NCI-H1048 (cell line): ENCODE results near the gene INVS.
"Not testable (repeated sequence)": the region's sequence is repeated elsewhere in the genome, so short reads cannot be mapped to it uniquely, and the experiment has no call there.

Experiments used
- DNase-seq: peaks from one replicate; lab custom pipeline; 2025; lab: John Stamatoyannopoulos, UW

INVS gene

GRCh38 chr9:100196828-100197227 is 97.8 kb downstream of the INVS start:
- no peak for DNase-seq

GRCh38 chr9:100197553-100197952 is 98.5 kb downstream of the INVS start:
- no peak for DNase-seq

- no peak for DNase-seq
Observed at GRCh38 chr9:100202806-100203205, 103.8 kb downstream of the INVS start.

GRCh38 chr9:100204796-100205195 is 105.8 kb downstream of the INVS start:
- DNase-seq = no peak

GRCh38 chr9:100206899-100207298 is 107.9 kb downstream of the INVS start:
- DNase-seq = no peak

- no peak for DNase-seq
Observed at GRCh38 chr9:100208673-100209072, 109.6 kb downstream of the INVS start.

- no peak for DNase-seq
Observed at GRCh38 chr9:100211476-100211875, 112.4 kb downstream of the INVS start.

- no peak for DNase-seq
Observed at GRCh38 chr9:100213730-100214477, 114.9 kb downstream of the INVS start.

- no peak for DNase-seq
Observed at GRCh38 chr9:100216178-100216787, 117.2 kb downstream of the INVS start.

GRCh38 chr9:100217536-100217935 is 118.5 kb downstream of the INVS start:
- DNase-seq = no peak

- no peak for DNase-seq
Observed at GRCh38 chr9:100219347-100219746, 120.3 kb downstream of the INVS start.

- no peak for DNase-seq
Observed at GRCh38 chr9:100220936-100221335, 121.9 kb downstream of the INVS start.

- no peak for DNase-seq
Observed at GRCh38 chr9:100221538-100221937, 122.5 kb downstream of the INVS start.

GRCh38 chr9:100222674-100223073 is 123.6 kb downstream of the INVS start:
- no peak for DNase-seq

- no peak for DNase-seq
Observed at GRCh38 chr9:100227636-100228035, 128.6 kb downstream of the INVS start.

GRCh38 chr9:100228352-100228869 is 129.4 kb downstream of the INVS start:
- DNase-seq = no peak

GRCh38 chr9:100229136-100229535 is 130.1 kb downstream of the INVS start:
- no peak for DNase-seq

GRCh38 chr9:100229561-100229960 is 130.5 kb downstream of the INVS start:
- no peak for DNase-seq

- DNase-seq = not testable (repeated sequence)
Observed at GRCh38 chr9:100236986-100237385, 137.9 kb downstream of the INVS start.

GRCh38 chr9:100240512-100240911 is 141.5 kb downstream of the INVS start:
- no peak for DNase-seq

- no peak for DNase-seq
Observed at GRCh38 chr9:100267211-100267610, 168.2 kb downstream of the INVS start.

GRCh38 chr9:100268271-100268670 is 169.2 kb downstream of the INVS start:
- no peak for DNase-seq

- no peak for DNase-seq
Observed at GRCh38 chr9:100269656-100270055, 170.6 kb downstream of the INVS start.
